Gastrocnemius medialis (tissue), 4 donors: ENCODE data around the gene DMRTB1. TPM values are rescaled to one million over a fixed set of nuclear protein-coding genes. Genes with fewer than 3 reads are reported as not detected.

Source experiments
- ATAC-seq, 2 donors: fragments of 150-250 bp; one replicate each; pipeline ENCODE4 v1.9.1; 2016
- DNase-seq, 2 donors: peaks; one replicate each; pipeline ENCODE4 v3.0.0-alpha.2; 2019
- H3K27ac ChIP-seq, 4 donors: fragments of 200-600 bp; sonication (generic); 1 replicate in 1 of 4; 2 replicates in 3 of 4; pipeline ENCODE4 v1.5.1; 2016 to 2018; ENCODE audit warnings: mild to moderate bottlenecking in 2 of 4, moderate library complexity in 1 of 4
- H3K27me3 ChIP-seq, 3 donors: fragments of 200-600 bp; sonication (generic) in 2 of 3; 1 replicate in 1 of 3; 2 replicates in 2 of 3; pipeline versions ENCODE4 v1.5.1 to v1.6.0; 2016 to 2019; ENCODE audit warnings: mild to moderate bottlenecking in 1 of 3, moderate library complexity in 1 of 3
- H3K36me3 ChIP-seq, 2 donors: fragments of 200-600 bp; sonication (generic) in 1 of 2; one replicate each; pipeline ENCODE4 v1.5.1; 2017 to 2018
- H3K4me1 ChIP-seq, 2 donors: fragments of 200-600 bp; sonication (generic) in 1 of 2; one replicate each; pipeline ENCODE4 v1.5.1; 2016 to 2017; ENCODE audit warnings: mild to moderate bottlenecking in 2 of 2
- H3K4me3 ChIP-seq, 4 donors: fragments of 200-600 bp; sonication (generic) in 3 of 4; 1 replicate in 1 of 4; 2 replicates in 3 of 4; pipeline ENCODE4 v1.5.1; 2016 to 2019; ENCODE audit warnings: mild to moderate bottlenecking in 2 of 4
- H3K9me3 ChIP-seq, 3 donors: fragments of 200-600 bp; sonication (generic) in 2 of 3; 1 replicate in 1 of 3; 2 replicates in 2 of 3; pipeline ENCODE4 v1.5.1; 2016 to 2019
- CTCF ChIP-seq, 5 experiments: fragments of 450-650 bp in 3 of 5; fragments of 200-600 bp in 2 of 5; sonication (generic) in 2 of 5; IDR thresholded peaks in 4 of 5; conservative IDR thresholded peaks in 1 of 5; 1 replicate in 4 of 5; 2 replicates in 1 of 5; pipeline ENCODE4 v1.5.1; 2016 to 2019; ENCODE audit warnings: antibody characterized with exemption in 5 of 5, mild to moderate bottlenecking in 3 of 5, moderate library complexity in 3 of 5
- POLR2A ChIP-seq, 2 donors: fragments of 450-650 bp; IDR thresholded peaks; one replicate each; pipeline ENCODE4 v1.6.1; 2017; ENCODE audit warnings: antibody characterized with exemption in 2 of 2, mild to moderate bottlenecking in 2 of 2, moderate library complexity in 2 of 2
- in situ Hi-C, 4 donors: fragments of 200-750 bp; cut with MboI; loops; one replicate each; pipeline versions ENCODE4 v1.15.0 to v1.8.0; 2017; ENCODE audit warnings: low sequenced_read_pairs in 4 of 4
- intact Hi-C: fragments of 100-400 bp; cut with DNase I; formaldehyde crosslinking; loops from one replicate; pipeline ENCODE4 v1.15.1; 2023; ENCODE audit warnings: low total_unique reads
- total RNA-seq, 4 donors: library from RNA; depleted of rRNA; stranded (reverse); fragments of >200 nt; gene quantifications; one replicate each; pipeline versions ENCODE4 v1.1.0 to v1.2.3, GENCODE V29; 2016

Gene DMRTB1
- total RNA-seq, 4 donors from 2014 or later = not detected

- no peak for ATAC-seq
- in situ Hi-C loops (no loop called here), intact Hi-C loops (no loop called here)
- no peak overlapping the region for H3K4me3 ChIP-seq
- H3K27me3 ChIP-seq = peaks cover 0 to 6% (median 0%) of the 10 kb centered on the region in 3 donors
- no peaks in the 10 kb centered on the region for H3K4me1 ChIP-seq
- H3K27ac ChIP-seq = no peak overlapping the region
- no peak for DNase-seq
- no peaks in the 10 kb centered on the region for H3K36me3 ChIP-seq
- H3K9me3 ChIP-seq = no peaks in the 10 kb centered on the region
- TF ChIP-seq POLR2A (IDR thresholded peaks at IDR 0.05) = no peak
- no peak for TF ChIP-seq CTCF (IDR thresholded peaks at IDR 0.05 in 4 of 5, conservative IDR thresholded peaks at IDR 0.05 in 1 of 5)
Observed at GRCh38 chr1:53469373-53469772, 10.2 kb downstream of the DMRTB1 start.

DNA sequence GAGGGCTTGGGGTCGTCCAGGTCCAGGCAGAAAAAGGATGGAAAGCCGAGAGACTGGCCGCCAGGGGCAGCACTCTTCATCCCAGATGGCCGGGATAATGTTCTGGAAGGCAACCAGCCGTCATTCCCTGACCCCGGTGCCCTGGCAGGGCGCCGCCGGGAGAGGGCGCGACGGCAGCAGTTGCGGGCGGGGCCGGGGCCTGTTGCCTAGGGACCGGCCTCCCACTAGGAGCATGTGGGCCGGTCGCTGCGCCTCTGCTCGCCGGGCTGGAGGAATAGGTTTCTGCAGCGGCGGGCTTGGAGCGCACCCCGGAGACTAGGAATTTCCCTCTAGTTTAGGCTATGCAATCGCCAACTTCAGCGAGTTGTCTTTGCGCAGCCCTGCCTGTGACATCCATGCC is 11.0 kb downstream of the DMRTB1 start:
- Histone ChIP-seq H3K9me3 (no peaks in the 10 kb centered on the region), H3K36me3 (no peaks in the 10 kb centered on the region), H3K27ac (no peak overlapping the region), H3K27me3 (peaks cover 0 to 6% (median 0%) of the 10 kb centered on the region in 3 donors), H3K4me1 (no peaks in the 10 kb centered on the region), H3K4me3 (no peak overlapping the region)
- DNase-seq (peak in 1 of 2 donors; percentile 50), ATAC-seq (peak; percentile 72 to 75)
- in situ Hi-C loops = no loop called here
- intact Hi-C loops = no loop called here
- TF ChIP-seq CTCF (IDR thresholded peaks at IDR 0.05 in 4 of 5, conservative IDR thresholded peaks at IDR 0.05 in 1 of 5) (peak in 4 of 5 experiments; percentile 20 to 55 (median 50)), POLR2A (IDR thresholded peaks at IDR 0.05) (no peak)

- Histone ChIP-seq H3K4me1 (no peaks in the 10 kb centered on the region), H3K9me3 (no peaks in the 10 kb centered on the region), H3K36me3 (no peaks in the 10 kb centered on the region), H3K4me3 (no peak overlapping the region), H3K27ac (no peak overlapping the region), H3K27me3 (peaks cover 0 to 6% (median 0%) of the 10 kb centered on the region in 3 donors)
- no peak for ATAC-seq
- DNase-seq = no peak
- TF ChIP-seq POLR2A (IDR thresholded peaks at IDR 0.05) (no peak), CTCF (IDR thresholded peaks at IDR 0.05 in 4 of 5, conservative IDR thresholded peaks at IDR 0.05 in 1 of 5) (no peak)
- intact Hi-C loops (no loop called here), in situ Hi-C loops (no loop called here)
Observed at GRCh38 chr1:53470584-53470983, 11.4 kb downstream of the DMRTB1 start.

DNA sequence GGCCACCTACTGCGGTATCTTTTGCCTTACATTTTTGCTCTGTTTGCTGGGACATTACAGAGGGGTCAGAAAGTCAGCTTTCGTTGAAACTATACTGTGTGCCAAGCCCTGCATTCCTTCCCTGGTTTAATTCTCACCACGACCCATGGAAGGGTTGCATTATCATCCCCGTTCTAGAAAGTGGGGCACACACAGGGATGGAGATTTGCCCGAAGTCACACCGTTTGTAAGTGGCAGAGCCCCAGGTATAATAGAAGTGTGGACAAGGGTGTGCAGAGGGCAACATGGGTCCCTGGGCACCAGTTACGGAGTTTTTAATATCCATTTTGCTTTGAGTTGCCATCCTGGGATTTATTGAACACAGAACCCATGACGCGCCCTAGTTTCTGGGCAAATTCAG is 11.8 kb downstream of the DMRTB1 start:
- no peak overlapping the region for H3K27ac ChIP-seq
- H3K9me3 ChIP-seq = no peaks in the 10 kb centered on the region
- no peak overlapping the region for H3K4me3 ChIP-seq
- no peak for DNase-seq
- peaks cover 0 to 6% (median 0%) of the 10 kb centered on the region in 3 donors for H3K27me3 ChIP-seq
- H3K4me1 ChIP-seq = no peaks in the 10 kb centered on the region
- intact Hi-C loops (no loop called here), in situ Hi-C loops (no loop called here)
- no peak for TF ChIP-seq CTCF (IDR thresholded peaks at IDR 0.05 in 4 of 5, conservative IDR thresholded peaks at IDR 0.05 in 1 of 5)
- TF ChIP-seq POLR2A (IDR thresholded peaks at IDR 0.05) = no peak
- no peak for ATAC-seq
- H3K36me3 ChIP-seq = no peaks in the 10 kb centered on the region

DNA sequence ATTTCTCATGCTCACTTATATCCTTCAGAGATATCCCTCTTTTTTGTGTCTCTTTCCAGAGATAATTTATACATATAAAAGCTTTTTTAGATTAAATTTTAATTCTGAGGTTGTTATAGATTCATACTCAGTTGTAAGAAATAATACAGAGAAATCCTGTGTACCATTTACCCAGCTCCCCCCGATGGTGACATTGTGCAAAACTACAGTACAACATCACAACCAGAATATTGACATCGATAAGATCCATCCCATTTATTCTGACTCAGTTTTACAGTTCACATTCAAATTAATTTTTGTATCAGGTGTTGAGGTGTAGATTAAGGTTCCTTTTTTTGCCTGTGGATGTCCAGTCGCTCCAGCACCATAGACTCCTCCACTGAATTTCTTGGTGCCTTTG is 14.3 kb downstream of the DMRTB1 start:
- intact Hi-C loops (no loop called here), in situ Hi-C loops (no loop called here)
- DNase-seq = no peak
- Histone ChIP-seq H3K4me3 (no peak overlapping the region), H3K27me3 (peaks cover 0 to 6% (median 0%) of the 10 kb centered on the region in 3 donors), H3K9me3 (no peaks in the 10 kb centered on the region), H3K4me1 (no peaks in the 10 kb centered on the region), H3K27ac (no peak overlapping the region), H3K36me3 (no peaks in the 10 kb centered on the region)
- no peak for TF ChIP-seq POLR2A (IDR thresholded peaks at IDR 0.05)
- no peak for TF ChIP-seq CTCF (IDR thresholded peaks at IDR 0.05 in 4 of 5, conservative IDR thresholded peaks at IDR 0.05 in 1 of 5)
- ATAC-seq = no peak
